ENCODE data around the gene EPHA8.

Gene EPHA8

GRCh38 chr1:22595108-22595507 lies 31.8 kb downstream of the EPHA8 start:
- no peak overlapping the region for H3K27ac ChIP-seq (ENCODE audit: low read depth, low read length)
- no peak overlapping the region for H3K4me3 ChIP-seq (ENCODE audit: low read depth, low read length)
- no peaks in the 10 kb centered on the region for H3K27me3 ChIP-seq (ENCODE audit: control insufficient read depth, insufficient read depth, low read length)
- no peak overlapping the region for H3K9ac ChIP-seq (ENCODE audit: low read depth, low read length)
- H3K4me1 ChIP-seq (ENCODE audit: control insufficient read depth, insufficient read depth, low read length): no peaks in the 10 kb centered on the region
- no peaks in the 10 kb centered on the region for H3K36me3 ChIP-seq (ENCODE audit: control insufficient read depth, insufficient read depth, low read length)
- no peaks in the 10 kb centered on the region for H3K9me3 ChIP-seq (ENCODE audit: control insufficient read depth, insufficient read depth, low read length)

DNA sequence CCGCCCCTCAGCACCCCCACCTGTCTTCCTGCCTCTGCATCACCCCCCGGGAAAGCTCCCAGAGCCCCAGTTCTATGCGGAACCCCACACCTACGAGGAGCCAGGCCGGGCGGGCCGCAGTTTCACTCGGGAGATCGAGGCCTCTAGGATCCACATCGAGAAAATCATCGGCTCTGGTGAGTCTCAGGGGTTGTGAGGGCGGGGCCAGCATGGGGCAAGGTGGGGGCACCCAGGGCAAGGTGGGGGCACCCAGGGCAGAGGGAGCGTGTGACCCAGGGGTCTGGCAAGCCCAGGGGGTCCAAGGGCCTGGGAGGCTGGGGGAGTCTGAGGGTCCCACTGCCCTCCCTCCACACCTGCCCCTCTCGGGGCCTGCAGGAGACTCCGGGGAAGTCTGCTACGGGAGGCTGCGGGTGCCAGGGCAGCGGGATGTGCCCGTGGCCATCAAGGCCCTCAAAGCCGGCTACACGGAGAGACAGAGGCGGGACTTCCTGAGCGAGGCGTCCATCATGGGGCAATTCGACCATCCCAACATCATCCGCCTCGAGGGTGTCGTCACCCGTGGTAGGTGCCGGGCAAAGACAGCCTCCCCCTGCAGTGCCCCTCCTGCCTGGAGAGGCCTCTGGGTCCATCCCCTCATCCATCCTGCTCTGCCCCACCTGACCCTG lies 34.1 kb downstream of the EPHA8 start:
- no peaks in the 10 kb centered on the region for H3K36me3 ChIP-seq (ENCODE audit: control insufficient read depth, insufficient read depth, low read length)
- no peaks in the 10 kb centered on the region for H3K4me1 ChIP-seq (ENCODE audit: control insufficient read depth, insufficient read depth, low read length)
- H3K27me3 ChIP-seq (ENCODE audit: control insufficient read depth, insufficient read depth, low read length): no peaks in the 10 kb centered on the region
- H3K4me3 ChIP-seq (ENCODE audit: low read depth, low read length): no peak overlapping the region
- no peak overlapping the region for H3K27ac ChIP-seq (ENCODE audit: low read depth, low read length)
- no peaks in the 10 kb centered on the region for H3K9me3 ChIP-seq (ENCODE audit: control insufficient read depth, insufficient read depth, low read length)
- no peak overlapping the region for H3K9ac ChIP-seq (ENCODE audit: low read depth, low read length)

DNA sequence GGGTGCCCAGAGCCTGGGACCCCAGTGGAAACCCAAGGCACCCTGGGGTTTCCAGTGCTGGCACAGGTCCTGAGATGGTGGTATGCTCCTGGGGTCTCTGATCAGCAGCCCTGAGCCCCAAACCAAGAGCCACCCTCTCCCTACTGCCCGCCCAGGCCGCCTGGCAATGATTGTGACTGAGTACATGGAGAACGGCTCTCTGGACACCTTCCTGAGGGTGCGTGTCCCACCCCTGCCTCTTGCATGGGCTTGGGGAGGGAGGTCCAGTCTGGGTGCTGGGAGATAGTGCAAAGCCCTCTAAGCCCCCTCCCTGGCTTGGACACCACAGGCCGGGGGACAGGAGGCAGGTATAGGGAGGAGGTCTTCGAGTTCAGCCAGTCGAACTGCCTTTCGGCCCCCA lies 34.7 kb downstream of the EPHA8 start:
- Histone ChIP-seq H3K9me3 (ENCODE audit: control insufficient read depth, insufficient read depth, low read length) (no peaks in the 10 kb centered on the region), H3K27me3 (ENCODE audit: control insufficient read depth, insufficient read depth, low read length) (no peaks in the 10 kb centered on the region), H3K27ac (ENCODE audit: low read depth, low read length) (no peak overlapping the region), H3K4me3 (ENCODE audit: low read depth, low read length) (no peak overlapping the region), H3K36me3 (ENCODE audit: control insufficient read depth, insufficient read depth, low read length) (no peaks in the 10 kb centered on the region), H3K9ac (ENCODE audit: low read depth, low read length) (no peak overlapping the region), H3K4me1 (ENCODE audit: control insufficient read depth, insufficient read depth, low read length) (no peaks in the 10 kb centered on the region)

DNA sequence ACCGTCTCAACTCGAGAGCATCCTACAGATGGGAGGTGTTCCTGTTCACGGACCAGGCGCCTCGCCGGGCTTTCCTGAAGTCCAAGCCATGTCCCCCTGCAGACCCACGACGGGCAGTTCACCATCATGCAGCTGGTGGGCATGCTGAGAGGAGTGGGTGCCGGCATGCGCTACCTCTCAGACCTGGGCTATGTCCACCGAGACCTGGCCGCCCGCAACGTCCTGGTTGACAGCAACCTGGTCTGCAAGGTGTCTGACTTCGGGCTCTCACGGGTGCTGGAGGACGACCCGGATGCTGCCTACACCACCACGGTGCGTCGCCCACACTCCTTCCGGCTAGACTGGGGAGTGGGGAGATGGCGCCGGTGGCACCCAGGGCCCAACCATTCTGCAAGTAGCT lies 35.4 kb downstream of the EPHA8 start:
- no peaks in the 10 kb centered on the region for H3K4me1 ChIP-seq (ENCODE audit: control insufficient read depth, insufficient read depth, low read length)
- no peak overlapping the region for H3K27ac ChIP-seq (ENCODE audit: low read depth, low read length)
- H3K36me3 ChIP-seq (ENCODE audit: control insufficient read depth, insufficient read depth, low read length): no peaks in the 10 kb centered on the region
- H3K4me3 ChIP-seq (ENCODE audit: low read depth, low read length): no peak overlapping the region
- H3K9me3 ChIP-seq (ENCODE audit: control insufficient read depth, insufficient read depth, low read length): no peaks in the 10 kb centered on the region
- no peak overlapping the region for H3K9ac ChIP-seq (ENCODE audit: low read depth, low read length)
- H3K27me3 ChIP-seq (ENCODE audit: control insufficient read depth, insufficient read depth, low read length): no peaks in the 10 kb centered on the region

DNA sequence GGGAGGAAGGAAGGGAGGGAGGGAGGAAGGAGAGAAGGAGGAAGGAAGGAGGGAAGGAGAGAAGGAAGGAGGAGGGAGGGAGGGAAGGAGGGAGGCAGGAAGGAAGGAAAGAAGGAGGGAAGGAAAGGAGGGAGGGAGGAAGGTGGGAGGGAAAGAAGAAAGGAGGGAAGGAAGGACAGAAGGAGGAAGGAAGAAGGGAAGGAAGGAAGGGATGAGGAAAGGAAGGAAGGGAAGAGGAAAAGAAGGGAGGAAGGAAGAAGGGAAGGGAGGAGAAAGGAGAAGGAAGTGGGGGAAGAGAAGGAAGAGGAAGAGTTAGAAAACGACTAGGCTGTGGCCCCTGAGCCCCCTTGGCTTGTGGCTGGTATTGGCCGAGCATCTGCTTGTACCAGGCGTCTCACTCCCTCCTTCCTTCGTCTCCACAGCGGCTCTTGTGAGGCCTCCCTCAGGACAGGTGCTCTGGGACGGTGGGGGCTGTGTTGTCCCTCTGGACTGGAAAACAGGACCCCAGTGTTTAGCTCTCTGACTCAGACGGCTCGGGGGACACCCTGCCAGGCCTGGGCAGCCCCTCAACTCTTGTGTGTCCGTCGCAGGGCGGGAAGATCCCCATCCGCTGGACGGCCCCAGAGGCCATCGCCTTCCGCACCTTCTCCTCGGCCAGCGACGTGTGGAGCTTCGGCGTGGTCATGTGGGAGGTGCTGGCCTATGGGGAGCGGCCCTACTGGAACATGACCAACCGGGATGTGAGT lies 37.0 kb downstream of the EPHA8 start:
- no peaks in the 10 kb centered on the region for H3K36me3 ChIP-seq (ENCODE audit: control insufficient read depth, insufficient read depth, low read length)
- H3K9ac ChIP-seq (ENCODE audit: low read depth, low read length): no peak overlapping the region
- no peaks in the 10 kb centered on the region for H3K9me3 ChIP-seq (ENCODE audit: control insufficient read depth, insufficient read depth, low read length)
- H3K27me3 ChIP-seq (ENCODE audit: control insufficient read depth, insufficient read depth, low read length): no peaks in the 10 kb centered on the region
- H3K4me1 ChIP-seq (ENCODE audit: control insufficient read depth, insufficient read depth, low read length): 0 out of 2 replicates have a peak, but pooled peaks cover 3% of the 10 kb centered on the region
- no peak overlapping the region for H3K4me3 ChIP-seq (ENCODE audit: low read depth, low read length)
- no peak overlapping the region for H3K27ac ChIP-seq (ENCODE audit: low read depth, low read length)

GRCh38 chr1:22600817-22601605 lies 37.7 kb downstream of the EPHA8 start:
- H3K27ac ChIP-seq (ENCODE audit: low read depth, low read length): no peak overlapping the region
- H3K9me3 ChIP-seq (ENCODE audit: control insufficient read depth, insufficient read depth, low read length): no peaks in the 10 kb centered on the region
- no peak overlapping the region for H3K4me3 ChIP-seq (ENCODE audit: low read depth, low read length)
- no peaks in the 10 kb centered on the region for H3K36me3 ChIP-seq (ENCODE audit: control insufficient read depth, insufficient read depth, low read length)
- no peaks in the 10 kb centered on the region for H3K27me3 ChIP-seq (ENCODE audit: control insufficient read depth, insufficient read depth, low read length)
- no peak overlapping the region for H3K9ac ChIP-seq (ENCODE audit: low read depth, low read length)
- H3K4me1 ChIP-seq (ENCODE audit: control insufficient read depth, insufficient read depth, low read length): 0 out of 2 replicates have a peak, but pooled peaks cover 3% of the 10 kb centered on the region

- H3K36me3 ChIP-seq (ENCODE audit: control insufficient read depth, insufficient read depth, low read length): no peaks in the 10 kb centered on the region
- H3K9me3 ChIP-seq (ENCODE audit: control insufficient read depth, insufficient read depth, low read length): no peaks in the 10 kb centered on the region
- no peak overlapping the region for H3K9ac ChIP-seq (ENCODE audit: low read depth, low read length)
- peaks cover 3% of the 10 kb centered on the region; the same call in 1 of the 2 replicates for H3K4me1 ChIP-seq (ENCODE audit: control insufficient read depth, insufficient read depth, low read length)
- H3K27ac ChIP-seq (ENCODE audit: low read depth, low read length): no peak overlapping the region
- no peaks in the 10 kb centered on the region for H3K27me3 ChIP-seq (ENCODE audit: control insufficient read depth, insufficient read depth, low read length)
- no peak overlapping the region for H3K4me3 ChIP-seq (ENCODE audit: low read depth, low read length)
Measured at GRCh38 chr1:22601610-22602009, 38.3 kb downstream of the EPHA8 start.

- Histone ChIP-seq H3K4me3 (ENCODE audit: low read depth, low read length) (no peak overlapping the region), H3K9ac (ENCODE audit: low read depth, low read length) (no peak overlapping the region), H3K4me1 (ENCODE audit: control insufficient read depth, insufficient read depth, low read length) (peaks cover 3% of the 10 kb centered on the region; the same call in 1 of the 2 replicates), H3K36me3 (ENCODE audit: control insufficient read depth, insufficient read depth, low read length) (no peaks in the 10 kb centered on the region), H3K9me3 (ENCODE audit: control insufficient read depth, insufficient read depth, low read length) (no peaks in the 10 kb centered on the region), H3K27me3 (ENCODE audit: control insufficient read depth, insufficient read depth, low read length) (0 out of 2 replicates have a peak, but pooled peaks cover under 1% of the 10 kb centered on the region), H3K27ac (ENCODE audit: low read depth, low read length) (no peak overlapping the region)
Measured at GRCh38 chr1:22602060-22602740, 38.9 kb downstream of the EPHA8 start.

- H3K9me3 ChIP-seq (ENCODE audit: control insufficient read depth, insufficient read depth, low read length): no peaks in the 10 kb centered on the region
- H3K4me3 ChIP-seq (ENCODE audit: low read depth, low read length): no peak overlapping the region
- H3K4me1 ChIP-seq (ENCODE audit: control insufficient read depth, insufficient read depth, low read length): peaks cover 12% of the 10 kb centered on the region; the same call in 1 of the 2 replicates
- no peaks in the 10 kb centered on the region for H3K36me3 ChIP-seq (ENCODE audit: control insufficient read depth, insufficient read depth, low read length)
- H3K27ac ChIP-seq (ENCODE audit: low read depth, low read length): no peak overlapping the region
- H3K9ac ChIP-seq (ENCODE audit: low read depth, low read length): no peak overlapping the region
- H3K27me3 ChIP-seq (ENCODE audit: control insufficient read depth, insufficient read depth, low read length): 0 out of 2 replicates have a peak, but pooled peaks cover 2% of the 10 kb centered on the region
Measured at GRCh38 chr1:22606161-22606560, 42.9 kb downstream of the EPHA8 start.

DNA sequence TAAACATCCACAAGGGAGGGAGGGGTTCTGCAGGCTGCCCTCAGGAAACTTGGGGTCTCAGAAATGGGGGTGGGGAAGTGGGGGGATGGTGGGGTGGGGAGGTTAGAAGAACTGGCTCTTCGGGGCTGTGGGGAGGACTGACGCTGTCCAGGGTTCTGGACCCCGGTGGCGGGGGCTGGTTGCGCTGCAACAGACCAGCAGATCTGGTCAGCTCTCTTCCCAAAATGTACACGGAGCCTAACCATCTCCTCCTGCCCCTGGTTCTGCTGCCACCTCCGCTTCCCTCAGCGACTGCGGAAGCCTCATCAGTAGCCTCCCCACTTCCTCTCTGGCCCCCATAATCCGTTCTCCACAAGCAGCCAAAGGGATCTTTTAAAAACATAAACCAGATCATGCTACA lies 43.9 kb downstream of the EPHA8 start:
- H3K27me3 ChIP-seq (ENCODE audit: control insufficient read depth, insufficient read depth, low read length): 0 out of 2 replicates have a peak, but pooled peaks cover 2% of the 10 kb centered on the region
- peaks cover 12% of the 10 kb centered on the region; the same call in 1 of the 2 replicates for H3K4me1 ChIP-seq (ENCODE audit: control insufficient read depth, insufficient read depth, low read length)
- H3K9ac ChIP-seq (ENCODE audit: low read depth, low read length): no peak overlapping the region
- H3K4me3 ChIP-seq (ENCODE audit: low read depth, low read length): no peak overlapping the region
- H3K36me3 ChIP-seq (ENCODE audit: control insufficient read depth, insufficient read depth, low read length): no peaks in the 10 kb centered on the region
- no peaks in the 10 kb centered on the region for H3K9me3 ChIP-seq (ENCODE audit: control insufficient read depth, insufficient read depth, low read length)
- H3K27ac ChIP-seq (ENCODE audit: low read depth, low read length): no peak overlapping the region
